Ramos (cell line): ENCODE data around the gene DIDO1.

Source experiments
- in situ Hi-C: fragments of 300-500 bp; cut with MboI; formaldehyde crosslinking; loops from one replicate; pipeline ENCODE4 v1.14.3; 2022; ENCODE audit warnings: low sequenced_read_pairs; ENCODE audit not compliant: unreplicated experiment

DIDO1 gene

DNA sequence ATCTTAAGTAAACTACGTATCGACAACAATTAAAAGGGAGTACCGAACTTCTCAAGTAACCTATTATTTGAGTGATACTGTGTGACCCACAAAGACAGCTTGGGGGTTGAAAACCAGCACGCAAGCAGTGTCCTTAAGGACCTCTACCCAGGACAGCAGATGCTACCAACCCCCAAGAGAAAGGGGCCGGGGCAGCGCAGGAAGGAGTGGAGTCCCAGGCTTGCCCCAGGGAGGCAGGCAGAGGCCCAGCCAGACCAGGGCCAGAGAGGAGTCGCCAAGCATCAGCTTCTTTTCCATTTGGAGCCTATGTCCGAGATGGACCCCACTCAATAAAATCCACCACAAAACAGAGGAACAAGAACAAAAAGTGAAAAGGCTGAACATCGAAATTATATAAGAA is 11.9 kb downstream of the DIDO1 start:
- in situ Hi-C loops = no loop called here

DNA sequence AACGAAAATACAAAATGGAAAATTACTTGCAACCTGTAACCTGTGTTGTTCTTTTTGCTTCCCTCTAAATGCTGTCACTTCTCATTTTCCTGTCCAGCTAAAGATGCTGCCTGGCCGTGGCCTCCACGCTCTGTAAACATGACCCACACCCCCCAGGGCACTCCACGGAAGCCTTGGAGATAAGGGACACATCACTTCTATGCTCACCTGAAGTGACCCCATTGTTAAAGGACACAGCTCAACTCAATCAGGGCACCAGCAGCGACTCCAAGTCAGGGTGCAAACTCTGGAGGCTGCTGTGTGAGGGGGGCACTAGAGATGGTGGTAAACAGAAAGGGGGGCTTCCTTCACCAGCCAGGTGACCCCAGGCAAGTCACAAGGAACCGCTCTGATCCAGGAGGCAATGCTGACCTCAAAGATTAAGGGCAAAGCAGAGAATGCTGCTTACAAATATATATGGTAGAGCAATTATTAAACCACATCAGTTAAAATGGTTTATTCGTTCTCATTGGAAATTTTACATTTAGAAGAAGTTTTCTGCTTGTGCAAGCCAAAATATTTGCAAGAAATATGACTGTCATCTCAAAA is 13.2 kb downstream of the DIDO1 start:
- in situ Hi-C loops = no loop called here

- in situ Hi-C loops = no loop called here
These were observed 14.5 kb downstream of the DIDO1 start for GRCh38 chr20:62911701-62912280.

GRCh38 chr20:62910777-62911497 is 15.4 kb downstream of the DIDO1 start:
- in situ Hi-C loops = no loop called here

GRCh38 chr20:62910217-62910766 is 16.0 kb downstream of the DIDO1 start:
- in situ Hi-C loops = no loop called here

- in situ Hi-C loops = loop anchor here (10.0 kb wide), 1 partner anchor 106 kb away; no protein-coding TSS in a partner anchor
These were observed 17.1 kb downstream of the DIDO1 start for GRCh38 chr20:62908971-62909791.

DNA sequence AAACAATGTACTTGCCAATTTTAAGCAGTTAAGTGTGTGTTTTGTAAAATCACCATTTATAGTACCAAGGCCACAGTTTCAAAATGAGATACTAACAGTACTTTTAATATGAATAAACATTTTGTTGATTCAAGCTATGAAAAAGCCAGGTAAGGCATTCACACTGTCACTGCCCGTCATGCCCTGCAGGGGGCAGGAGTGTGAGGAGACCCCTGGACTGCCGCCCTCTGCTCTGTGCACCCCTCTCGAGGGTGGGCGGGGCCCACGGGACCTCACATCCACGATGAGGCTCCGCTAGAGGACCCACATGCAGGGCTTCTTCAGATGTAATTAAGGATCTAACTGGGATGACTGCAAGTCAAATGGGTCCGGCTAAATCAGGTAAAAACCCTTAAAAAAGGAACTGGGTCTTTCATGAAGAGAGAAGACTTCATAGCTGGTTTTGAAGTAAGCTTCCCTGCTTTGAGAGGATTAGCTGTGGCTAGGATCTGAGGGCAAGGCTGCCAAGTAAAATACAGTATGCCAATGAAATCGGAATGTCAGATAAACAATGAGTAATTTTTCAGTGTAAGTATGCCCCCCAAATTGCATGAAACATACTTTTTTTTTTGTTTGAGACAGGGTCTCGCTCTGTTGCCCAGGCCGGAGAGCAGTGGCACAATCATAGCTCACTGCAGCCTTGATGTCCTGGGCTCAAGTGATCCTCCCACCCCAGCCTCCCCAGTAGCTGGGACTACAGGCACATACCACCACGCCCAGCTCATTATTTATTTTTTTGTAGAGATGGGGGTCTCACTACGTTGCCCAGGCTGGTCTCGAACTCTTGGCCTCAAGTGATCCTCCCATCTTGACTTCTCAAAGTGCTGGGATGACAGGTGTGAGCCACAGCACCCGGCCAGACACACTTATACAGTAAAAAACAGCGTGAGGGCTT is 18.7 kb downstream of the DIDO1 start:
- in situ Hi-C loops = loop anchor here (10.0 kb wide), 1 partner anchor 107 kb away; no protein-coding TSS in a partner anchor

GRCh38 chr20:62906647-62907375 is 19.5 kb downstream of the DIDO1 start:
- in situ Hi-C loops = loop anchor here (10.0 kb wide), 1 partner anchor 108 kb away; no protein-coding TSS in a partner anchor

DNA sequence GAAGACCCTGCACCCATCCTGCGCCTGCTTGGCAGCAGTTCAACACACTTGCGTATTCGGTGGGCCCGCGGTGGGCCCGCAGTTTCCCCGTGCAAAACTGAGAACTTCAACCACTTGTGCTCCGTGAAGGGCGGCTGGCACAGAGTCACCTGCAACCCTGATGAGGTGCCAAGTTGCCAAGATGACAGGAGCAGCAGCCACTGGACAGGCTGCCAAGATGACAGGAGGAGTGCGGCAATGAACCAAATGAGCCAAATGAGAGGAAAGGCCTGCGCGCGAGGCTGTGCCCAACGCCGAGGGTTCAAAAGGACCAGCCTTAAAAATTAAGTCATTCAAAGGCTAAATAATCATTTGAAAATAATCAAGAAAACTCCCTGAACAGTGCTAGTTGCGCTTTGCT is 20.1 kb downstream of the DIDO1 start:
- in situ Hi-C loops = loop anchor here (10.0 kb wide), 1 partner anchor 109 kb away; no protein-coding TSS in a partner anchor

DNA sequence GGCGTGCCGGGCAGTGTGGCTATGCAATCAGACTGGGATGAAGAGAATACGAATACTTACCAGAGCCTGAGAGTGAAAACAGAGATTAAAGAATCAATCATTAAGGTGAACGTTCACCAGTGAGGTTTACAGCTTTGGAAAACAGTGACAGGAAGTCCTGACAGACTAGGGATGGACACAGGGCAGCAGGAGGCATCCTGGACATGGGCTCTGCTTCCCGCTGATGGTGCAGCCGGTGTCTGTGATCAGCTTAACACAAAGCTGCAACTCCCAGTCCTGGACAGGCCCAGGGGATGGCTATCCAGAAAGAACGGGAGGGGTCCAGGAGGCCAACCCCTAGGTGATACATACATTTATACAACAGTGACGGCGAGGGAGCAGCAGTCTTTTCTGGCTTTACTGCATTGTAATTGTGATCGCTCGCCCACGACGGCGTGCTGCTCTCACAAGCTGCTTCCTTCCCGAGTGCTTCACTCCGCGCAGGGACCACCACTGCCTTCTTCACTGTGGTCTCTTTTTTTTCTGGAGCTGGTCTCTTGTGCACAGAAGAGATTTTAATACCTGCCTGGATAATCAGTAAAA is 20.7 kb downstream of the DIDO1 start:
- in situ Hi-C loops = loop anchor here (10.0 kb wide), 1 partner anchor 109 kb away; no protein-coding TSS in a partner anchor

- in situ Hi-C loops = loop anchor here (10.0 kb wide), 1 partner anchor 112 kb away; no protein-coding TSS in a partner anchor
These were observed 23.2 kb downstream of the DIDO1 start for GRCh38 chr20:62902926-62903615.

GRCh38 chr20:62901891-62902290 is 24.4 kb downstream of the DIDO1 start:
- in situ Hi-C loops = loop anchor here (10.0 kb wide), 1 partner anchor 113 kb away; no protein-coding TSS in a partner anchor

GRCh38 chr20:62900692-62901584 is 25.4 kb downstream of the DIDO1 start:
- in situ Hi-C loops = loop anchor here (10.0 kb wide), 1 partner anchor 114 kb away; no protein-coding TSS in a partner anchor

- in situ Hi-C loops = loop anchor here (10.0 kb wide), 1 partner anchor 115 kb away; no protein-coding TSS in a partner anchor
These were observed 26.1 kb downstream of the DIDO1 start for GRCh38 chr20:62900052-62900691.

- in situ Hi-C loops = loop anchor here (10.0 kb wide), 1 partner anchor 115 kb away; no protein-coding TSS in a partner anchor
These were observed 26.7 kb downstream of the DIDO1 start for GRCh38 chr20:62899633-62900051.
